Effector memory CD8-positive, alpha-beta T cell (primary cell): ENCODE results near the gene BCKDHA.
"Not testable (repeated sequence)": the region's sequence is repeated elsewhere in the genome, so short reads cannot be mapped to it uniquely, and the experiment has no call there.

Source experiments
- ATAC-seq: fragments of 150-1000 bp; cut with Tn5 transposase; replicated peaks from 2 replicates; pipeline ENCODE4 v1.10.0; 2021; ENCODE audit warnings: mild to moderate bottlenecking, moderate library complexity
- DNase-seq, 3 experiments: peaks; one replicate each; pipeline ENCODE4 v3.0.0; 2021
- H3K27ac Mint-ChIP-seq, 2 donors: one replicate each; pipeline ENCODE4 v1.8.0; 2022; ENCODE audit warnings: mild to moderate bottlenecking in 2 of 2, mixed read lengths in 2 of 2, moderate library complexity in 2 of 2
- H3K27me3 Mint-ChIP-seq, 2 donors: one replicate each; pipeline ENCODE4 v1.8.0; 2022; ENCODE audit warnings: mixed read lengths in 2 of 2
- H3K36me3 Mint-ChIP-seq: one replicate; pipeline ENCODE4 v1.8.0; 2022; ENCODE audit warnings: mild to moderate bottlenecking, moderate library complexity, mixed read lengths; ENCODE audit not compliant: insufficient read depth
- H3K4me1 Mint-ChIP-seq, 2 donors: one replicate each; pipeline ENCODE4 v1.8.0; 2022; ENCODE audit warnings: low read depth in 2 of 2, mixed read lengths in 2 of 2
- H3K4me3 Mint-ChIP-seq, 2 donors: one replicate each; pipeline ENCODE4 v1.8.0; 2022; ENCODE audit warnings: mild to moderate bottlenecking in 2 of 2, mixed read lengths in 2 of 2, moderate library complexity in 2 of 2
- H3K9me3 Mint-ChIP-seq, 2 donors: one replicate each; pipeline ENCODE4 v1.8.0; 2022; ENCODE audit warnings: mixed read lengths in 2 of 2

Gene BCKDHA

GRCh38 chr19:41401483-41401882, 3.9 kb downstream of the BCKDHA start:
- no peak for DNase-seq
- H3K27me3 Mint-ChIP-seq, result no peaks in the 10 kb centered on the region
- H3K4me3 Mint-ChIP-seq, result no peak overlapping the region
- no peak overlapping the region for H3K27ac Mint-ChIP-seq
- peaks cover 16% of the 10 kb centered on the region for H3K36me3 Mint-ChIP-seq
- no peak for ATAC-seq
- H3K4me1 Mint-ChIP-seq, result peaks cover 32 to 37% of the 10 kb centered on the region in 2 donors
- no peaks in the 10 kb centered on the region for H3K9me3 Mint-ChIP-seq

- Mint-ChIP-seq H3K36me3 (peaks cover 15% of the 10 kb centered on the region), H3K4me1 (peaks cover 29 to 40% of the 10 kb centered on the region in 2 donors), H3K27ac (no peak overlapping the region), H3K27me3 (no peaks in the 10 kb centered on the region), H3K9me3 (no peaks in the 10 kb centered on the region), H3K4me3 (no peak overlapping the region)
- ATAC-seq (no peak), DNase-seq (no peak)
Observed at GRCh38 chr19:41402010-41402409, 4.4 kb downstream of the BCKDHA start.

DNA sequence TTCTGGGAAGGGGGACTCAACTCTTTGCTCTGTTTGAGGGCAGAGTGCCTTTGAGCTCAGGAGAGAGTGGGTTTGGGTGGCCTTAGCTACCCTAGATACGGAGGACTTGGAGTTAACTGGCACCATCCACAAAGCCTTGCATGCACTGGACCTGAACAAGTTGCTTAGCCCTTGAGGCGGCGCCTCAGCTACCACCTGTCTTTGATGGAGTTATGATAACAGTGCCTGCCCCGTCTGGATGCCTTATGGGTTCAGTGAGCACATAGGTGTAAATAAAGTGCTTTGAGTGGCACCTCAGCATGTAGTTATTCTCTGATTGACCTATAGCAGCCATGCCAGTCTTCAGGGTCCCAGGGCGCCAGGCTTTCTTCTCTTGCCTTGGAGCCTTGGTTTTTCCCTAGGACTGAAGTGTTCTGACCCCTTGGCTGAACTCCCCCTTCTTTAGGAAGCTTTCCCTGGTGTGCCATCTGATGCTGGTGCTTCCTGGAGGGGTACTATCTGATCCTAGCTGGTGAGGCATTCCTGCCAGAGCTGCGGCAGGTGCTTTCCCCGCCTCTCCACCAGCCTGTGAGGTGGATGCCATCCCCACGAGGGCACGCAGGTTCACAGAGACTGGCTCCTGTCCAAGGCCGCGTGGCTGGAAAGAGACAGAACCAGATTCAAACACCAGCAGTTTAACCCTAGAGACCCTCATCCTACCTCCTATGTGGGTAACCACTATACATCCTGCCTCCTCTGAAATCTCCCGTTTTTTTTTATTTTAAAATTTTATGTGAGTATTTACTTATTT, 5.8 kb downstream of the BCKDHA start:
- Mint-ChIP-seq H3K4me1 (peaks cover 20 to 34% of the 10 kb centered on the region in 2 donors), H3K9me3 (no peaks in the 10 kb centered on the region), H3K36me3 (peaks cover 7% of the 10 kb centered on the region), H3K27me3 (no peaks in the 10 kb centered on the region), H3K27ac (peak overlapping the region in 1 of 2 donors; percentile 8), H3K4me3 (no peak overlapping the region)
- no peak for DNase-seq
- no peak for ATAC-seq

DNA sequence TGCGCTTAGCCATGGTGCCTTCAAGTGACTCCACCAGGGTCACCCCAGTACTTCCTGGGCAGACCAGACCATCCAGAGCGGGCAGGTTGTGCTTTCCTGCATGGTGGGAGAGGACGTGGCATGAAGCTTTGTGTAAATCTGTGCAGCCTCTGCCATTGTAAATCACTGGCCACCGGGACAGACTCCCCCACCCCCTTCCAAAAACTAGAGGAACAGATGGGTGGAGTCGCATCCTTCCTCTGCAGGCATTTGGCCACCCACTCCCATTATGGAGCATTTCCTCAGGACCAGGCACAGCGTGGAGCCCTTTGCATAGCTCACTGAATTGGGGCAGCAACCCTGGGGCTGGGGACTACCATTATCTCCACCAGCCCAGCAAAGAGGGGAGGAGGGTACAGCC, 8.2 kb downstream of the BCKDHA start:
- Mint-ChIP-seq H3K36me3 (peaks cover 9% of the 10 kb centered on the region), H3K27ac (no peak overlapping the region), H3K4me3 (no peak overlapping the region), H3K27me3 (no peaks in the 10 kb centered on the region), H3K9me3 (no peaks in the 10 kb centered on the region), H3K4me1 (peaks cover 25 to 32% of the 10 kb centered on the region in 2 donors)
- ATAC-seq (no peak), DNase-seq (no peak)

DNA sequence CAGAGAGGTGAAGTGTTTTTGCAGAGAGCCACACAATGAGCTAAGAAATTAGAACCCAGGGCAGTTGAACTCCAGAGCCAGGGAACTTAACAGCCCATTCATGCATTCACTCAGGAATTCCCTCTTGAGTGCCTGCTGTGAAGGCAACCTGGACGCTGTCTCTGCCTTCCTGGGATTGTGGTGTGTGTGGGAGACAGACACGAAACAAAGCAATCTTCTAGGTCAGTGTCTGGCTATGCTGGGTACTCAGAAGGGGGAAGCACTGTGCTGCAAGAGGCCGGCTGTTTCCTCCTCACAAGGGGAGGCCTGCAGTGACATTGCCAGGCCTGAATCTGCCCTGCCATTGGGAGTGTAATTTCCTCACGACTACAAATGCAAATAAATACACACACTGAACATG, 9.7 kb downstream of the BCKDHA start:
- H3K4me3 Mint-ChIP-seq, result no peak overlapping the region
- peak overlapping the region in 1 of 2 donors; percentile 8 for H3K27ac Mint-ChIP-seq
- no peaks in the 10 kb centered on the region for H3K27me3 Mint-ChIP-seq
- peaks cover 21 to 24% of the 10 kb centered on the region in 2 donors for H3K4me1 Mint-ChIP-seq
- no peaks in the 10 kb centered on the region for H3K9me3 Mint-ChIP-seq
- ATAC-seq (no peak), DNase-seq (no peak)
- H3K36me3 Mint-ChIP-seq, result peaks cover 7% of the 10 kb centered on the region

GRCh38 chr19:41408256-41408655, 10.6 kb downstream of the BCKDHA start:
- Mint-ChIP-seq H3K9me3 (no peaks in the 10 kb centered on the region), H3K4me1 (peaks cover 21 to 24% of the 10 kb centered on the region in 2 donors), H3K27me3 (no peaks in the 10 kb centered on the region), H3K27ac (no peak overlapping the region), H3K36me3 (peaks cover 10% of the 10 kb centered on the region), H3K4me3 (no peak overlapping the region)
- ATAC-seq (no peak), DNase-seq (no peak)

- H3K27ac Mint-ChIP-seq, result peak overlapping the region; percentile 54 to 58
- peaks cover 11% of the 10 kb centered on the region for H3K36me3 Mint-ChIP-seq
- not testable (repeated sequence) for H3K27me3 Mint-ChIP-seq, DNase-seq, H3K4me3 Mint-ChIP-seq, H3K9me3 Mint-ChIP-seq, ATAC-seq
- H3K4me1 Mint-ChIP-seq, result peaks cover 17 to 26% of the 10 kb centered on the region in 2 donors
Observed at GRCh38 chr19:41408846-41409245, 11.2 kb downstream of the BCKDHA start.

- Mint-ChIP-seq H3K36me3 (peaks cover 10% of the 10 kb centered on the region), H3K4me3 (peak overlapping the region in 1 of 2 donors; percentile 28), H3K27me3 (no peaks in the 10 kb centered on the region), H3K4me1 (peaks cover 17 to 26% of the 10 kb centered on the region in 2 donors), H3K27ac (peak overlapping the region; percentile 54 to 58), H3K9me3 (no peaks in the 10 kb centered on the region)
- no peak for DNase-seq
- no peak for ATAC-seq
Observed at GRCh38 chr19:41409288-41409687, 11.7 kb downstream of the BCKDHA start.

DNA sequence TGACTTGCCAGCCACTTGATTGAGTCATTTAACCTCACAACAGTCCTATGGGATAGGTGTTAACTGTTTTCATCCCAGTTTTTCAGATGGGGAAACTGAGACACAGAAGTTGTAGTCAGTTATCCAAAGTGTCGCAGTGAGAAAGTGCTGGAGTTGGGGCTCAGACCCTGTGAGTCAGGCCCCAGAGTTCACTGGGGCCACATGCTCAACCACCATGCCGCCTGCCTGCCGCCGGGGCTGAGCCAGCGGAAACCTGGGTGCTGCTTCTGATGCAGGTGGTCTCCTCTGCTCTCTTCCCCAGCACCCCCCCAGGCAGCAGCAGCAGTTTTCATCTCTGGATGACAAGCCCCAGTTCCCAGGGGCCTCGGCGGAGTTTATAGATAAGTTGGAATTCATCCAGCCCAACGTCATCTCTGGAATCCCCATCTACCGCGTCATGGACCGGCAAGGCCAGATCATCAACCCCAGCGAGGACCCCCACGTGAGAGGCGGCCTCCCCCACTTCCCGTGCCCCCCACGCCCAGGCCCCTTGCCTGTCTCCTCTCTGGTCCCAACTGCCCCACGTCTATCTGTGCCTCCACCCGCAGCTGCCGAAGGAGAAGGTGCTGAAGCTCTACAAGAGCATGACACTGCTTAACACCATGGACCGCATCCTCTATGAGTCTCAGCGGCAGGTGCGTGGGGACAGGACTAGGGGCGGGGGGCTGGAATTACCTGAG, 12.9 kb downstream of the BCKDHA start:
- Mint-ChIP-seq H3K4me3 (no peak overlapping the region), H3K36me3 (peaks cover 16% of the 10 kb centered on the region), H3K27ac (no peak overlapping the region), H3K27me3 (no peaks in the 10 kb centered on the region), H3K4me1 (peaks cover 17 to 29% of the 10 kb centered on the region in 2 donors), H3K9me3 (no peaks in the 10 kb centered on the region)
- DNase-seq (no peak), ATAC-seq (no peak)

DNA sequence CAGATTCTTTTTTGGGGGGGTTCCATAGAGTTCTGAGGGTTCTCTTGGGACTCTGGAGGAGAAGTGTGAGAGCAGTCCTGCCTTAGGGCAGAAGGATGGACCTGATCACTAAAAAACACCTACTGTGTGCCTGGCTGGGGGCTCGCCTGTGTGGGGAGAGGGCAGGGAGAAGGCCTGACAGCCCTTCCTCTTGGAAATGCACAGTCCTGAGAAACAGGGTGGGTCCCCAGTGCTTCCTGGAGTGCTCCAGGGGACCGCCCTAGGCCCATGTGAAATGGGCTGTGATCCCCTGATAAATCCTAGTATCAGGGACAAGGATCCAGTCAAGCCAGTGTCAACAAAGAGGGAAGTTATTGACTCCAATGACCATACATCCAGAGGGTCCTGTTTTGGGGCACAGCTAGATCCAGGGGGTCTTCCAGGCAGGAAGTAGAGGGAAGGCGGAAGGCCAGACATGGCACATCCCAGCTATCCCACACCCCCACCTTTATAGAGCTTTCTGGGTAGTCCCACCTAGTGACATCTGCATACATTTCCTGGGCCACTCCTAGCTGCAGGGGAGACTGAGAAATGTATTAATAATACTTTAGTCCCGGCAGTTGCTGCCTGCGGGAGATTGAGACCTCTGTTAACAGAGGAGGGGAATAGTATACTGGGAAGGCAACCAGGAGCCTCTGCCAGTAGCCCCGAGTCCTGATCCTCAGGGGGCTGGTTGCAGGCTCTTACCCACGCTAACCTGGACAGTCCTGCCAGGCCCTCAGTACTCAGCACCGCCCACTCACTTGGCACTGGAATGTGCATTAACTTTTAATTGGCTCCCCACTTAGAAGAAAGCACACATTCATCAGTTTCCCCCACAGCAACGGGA, 13.7 kb downstream of the BCKDHA start:
- Mint-ChIP-seq H3K27ac (no peak overlapping the region), H3K4me3 (no peak overlapping the region), H3K36me3 (peaks cover 22% of the 10 kb centered on the region), H3K4me1 (peaks cover 17 to 29% of the 10 kb centered on the region in 2 donors), H3K27me3 (no peaks in the 10 kb centered on the region), H3K9me3 (no peaks in the 10 kb centered on the region)
- DNase-seq (no peak), ATAC-seq (no peak)

- H3K27me3 Mint-ChIP-seq, result no peaks in the 10 kb centered on the region
- no peaks in the 10 kb centered on the region for H3K9me3 Mint-ChIP-seq
- H3K4me3 Mint-ChIP-seq, result no peak overlapping the region
- peaks cover 17 to 26% of the 10 kb centered on the region in 2 donors for H3K4me1 Mint-ChIP-seq
- peaks cover 23% of the 10 kb centered on the region for H3K36me3 Mint-ChIP-seq
- DNase-seq, result no peak
- ATAC-seq, result no peak
- H3K27ac Mint-ChIP-seq, result no peak overlapping the region
Observed at GRCh38 chr19:41411968-41412265, 14.3 kb downstream of the BCKDHA start.

DNA sequence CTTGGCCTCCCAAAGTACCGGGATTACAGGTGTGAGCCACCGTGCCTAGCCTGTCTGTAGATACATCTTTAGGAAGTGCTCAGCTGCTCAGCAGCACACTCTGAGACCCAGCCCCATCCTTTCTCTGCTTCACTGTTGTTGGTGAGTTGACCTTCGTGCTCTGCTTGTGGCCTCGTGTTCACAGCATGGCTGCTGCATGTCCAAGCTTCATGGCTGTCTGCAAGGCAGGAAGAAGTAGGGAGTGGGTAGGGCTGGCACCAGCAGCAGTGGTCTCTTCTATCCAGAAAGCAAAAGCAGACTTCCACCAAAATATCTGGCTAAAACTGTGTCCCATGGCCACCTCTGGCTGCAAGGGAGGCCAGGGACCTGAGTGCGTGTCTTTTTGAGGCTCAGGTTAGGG, 15.3 kb downstream of the BCKDHA start:
- Mint-ChIP-seq H3K4me3 (no peak overlapping the region), H3K27ac (peak overlapping the region in 1 of 2 donors; percentile 55), H3K9me3 (no peaks in the 10 kb centered on the region), H3K4me1 (peaks cover 12 to 20% of the 10 kb centered on the region in 2 donors), H3K27me3 (no peaks in the 10 kb centered on the region), H3K36me3 (peaks cover 28% of the 10 kb centered on the region)
- no peak for ATAC-seq
- DNase-seq, result no peak

DNA sequence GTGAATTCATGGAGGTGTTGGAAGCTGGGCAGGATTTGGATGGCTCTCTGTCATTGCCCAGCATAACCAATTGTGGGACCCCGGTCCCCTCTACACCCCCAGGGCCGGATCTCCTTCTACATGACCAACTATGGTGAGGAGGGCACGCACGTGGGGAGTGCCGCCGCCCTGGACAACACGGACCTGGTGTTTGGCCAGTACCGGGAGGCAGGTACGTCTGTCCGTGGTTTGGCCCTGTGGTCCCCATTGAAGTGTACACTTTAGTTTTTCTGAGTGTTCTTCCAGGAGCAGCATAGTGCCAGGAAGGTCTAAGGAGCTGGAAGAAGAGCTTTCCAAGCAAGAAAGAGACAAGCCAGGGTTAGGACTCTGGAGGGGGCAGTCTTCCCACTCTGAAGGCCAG, 16.3 kb downstream of the BCKDHA start:
- Mint-ChIP-seq H3K4me1 (peaks cover 10 to 20% of the 10 kb centered on the region in 2 donors), H3K9me3 (no peaks in the 10 kb centered on the region), H3K36me3 (peaks cover 38% of the 10 kb centered on the region), H3K27me3 (no peaks in the 10 kb centered on the region), H3K4me3 (no peak overlapping the region), H3K27ac (peak overlapping the region in 1 of 2 donors; percentile 37)
- DNase-seq (no peak), ATAC-seq (no peak)
